GM21529 (cell line): Measurements from ENCODE around the gene GBF1.

Source experiments
- ATAC-seq: cut with Tn5 transposase; IDR thresholded peaks from one replicate; pipeline ENCODE4 v1.9.1; 2021; ENCODE audit not compliant: unreplicated experiment

The GBF1 gene

DNA sequence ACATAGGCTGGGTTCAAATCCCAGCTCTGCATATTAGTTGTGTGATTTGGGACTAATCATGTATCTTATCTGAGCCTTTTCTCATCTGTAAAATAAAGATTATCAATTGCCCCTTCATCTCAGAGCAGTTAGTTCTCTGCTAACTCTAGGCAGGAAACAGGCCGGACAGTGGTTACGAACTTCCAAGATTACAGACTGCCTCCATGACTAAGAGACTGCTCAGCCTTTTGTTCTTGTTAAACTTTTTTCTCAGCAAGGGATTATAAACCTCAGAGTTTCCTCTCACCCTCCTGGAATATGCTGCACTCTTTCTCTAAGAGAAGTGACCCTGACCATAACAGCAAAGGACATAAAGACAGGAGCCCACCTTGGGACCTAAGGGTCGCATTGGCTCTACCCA is 97.6 kb downstream of the GBF1 start:
- no peak for ATAC-seq

DNA sequence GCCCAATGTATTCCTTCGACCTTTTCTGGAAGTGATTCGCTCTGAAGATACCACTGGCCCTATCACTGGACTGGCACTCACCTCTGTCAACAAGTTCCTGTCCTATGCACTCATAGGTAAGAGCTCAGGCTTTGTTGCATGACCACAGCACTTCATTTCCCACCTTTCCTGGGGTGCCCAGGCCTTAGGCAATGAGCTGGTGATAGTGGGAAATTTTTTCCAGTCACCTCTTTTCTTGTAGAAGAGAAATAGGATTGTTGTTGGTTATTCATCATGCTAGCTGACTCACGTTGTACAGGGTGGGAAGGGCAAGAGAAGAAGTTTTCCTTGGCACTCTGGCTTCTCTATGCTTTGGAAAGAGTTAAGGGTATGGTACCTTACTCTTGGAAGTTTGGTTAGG is 98.7 kb downstream of the GBF1 start:
- ATAC-seq, result no peak

DNA sequence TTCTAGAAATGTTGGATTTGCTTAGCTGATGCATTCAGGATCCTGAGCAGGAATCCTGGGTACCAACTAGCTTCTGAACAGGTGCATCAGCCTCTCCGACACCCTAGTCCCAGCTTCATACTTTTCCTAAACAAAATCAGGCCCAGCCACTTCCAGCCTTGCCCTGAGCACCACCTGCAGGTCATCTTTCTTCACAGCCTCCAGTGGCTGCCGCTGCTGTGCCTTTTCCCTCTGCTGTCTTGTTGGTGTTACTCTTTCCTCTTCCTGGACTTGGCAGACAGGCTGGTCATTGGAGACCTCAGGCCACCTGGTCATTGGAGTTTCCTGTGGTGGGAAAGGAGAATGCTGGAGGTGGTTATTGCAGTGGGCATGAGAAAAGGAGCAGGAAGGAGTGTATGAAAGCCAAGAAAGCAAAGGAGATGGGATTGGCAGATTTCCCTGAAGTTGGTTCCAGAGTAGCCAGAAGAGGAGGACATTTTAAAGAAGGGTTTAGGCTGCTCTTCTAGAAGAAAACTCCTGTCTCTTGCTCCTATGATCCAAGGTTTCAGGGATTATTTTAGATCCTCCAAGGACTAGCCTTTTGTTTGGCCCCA is 102.0 kb downstream of the GBF1 start:
- no peak for ATAC-seq

DNA sequence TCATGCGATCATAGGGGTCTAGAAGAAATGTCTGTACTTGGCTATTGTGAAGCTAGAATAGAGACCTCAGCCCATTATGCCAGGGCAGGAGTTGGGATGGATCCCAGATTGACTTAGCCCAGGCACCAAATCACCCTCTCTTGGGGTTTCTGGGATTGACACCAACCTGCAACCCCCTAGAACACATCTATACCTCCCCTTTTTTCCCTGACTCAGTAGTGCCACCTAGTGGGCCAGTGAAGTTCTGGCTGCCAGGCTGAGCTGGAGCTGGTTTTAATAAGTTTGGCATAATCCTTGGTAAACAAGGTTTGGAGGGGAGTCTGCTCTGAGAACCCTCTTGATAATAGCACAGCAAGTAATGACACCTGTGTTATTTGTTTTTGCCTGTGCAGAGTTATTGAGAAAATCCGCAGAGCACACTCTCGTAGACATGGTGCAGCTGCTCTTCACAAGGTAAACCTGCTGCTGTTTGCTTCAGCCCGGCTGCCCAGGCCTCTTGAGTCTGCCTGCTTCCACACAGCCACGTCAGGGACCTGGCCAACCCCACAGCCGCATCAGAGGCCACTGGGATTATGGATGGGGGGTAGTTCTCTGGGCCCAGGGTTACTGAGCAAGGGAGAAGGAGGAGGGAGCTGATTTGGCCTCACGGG is 106.9 kb downstream of the GBF1 start:
- no peak for ATAC-seq

DNA sequence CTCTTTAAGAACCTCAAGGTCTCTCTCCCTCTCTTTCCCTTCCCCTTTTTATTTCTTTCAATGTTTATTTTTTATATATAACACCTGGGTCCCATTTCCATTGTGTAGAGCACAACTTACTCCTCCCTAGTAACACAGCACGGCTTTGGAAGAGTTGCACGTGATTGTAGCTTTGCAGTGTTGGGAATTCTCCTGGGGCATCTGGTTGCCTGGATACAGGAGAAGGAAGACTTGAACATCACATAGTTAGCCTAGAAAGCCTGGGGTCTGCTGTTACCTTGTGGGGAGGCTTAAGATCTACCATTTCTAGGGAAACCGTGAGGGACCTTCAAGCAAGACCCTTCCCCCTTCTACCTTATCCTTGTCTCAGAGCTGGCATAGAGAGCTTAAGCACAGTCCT is 109.1 kb downstream of the GBF1 start:
- ATAC-seq, result no peak

DNA sequence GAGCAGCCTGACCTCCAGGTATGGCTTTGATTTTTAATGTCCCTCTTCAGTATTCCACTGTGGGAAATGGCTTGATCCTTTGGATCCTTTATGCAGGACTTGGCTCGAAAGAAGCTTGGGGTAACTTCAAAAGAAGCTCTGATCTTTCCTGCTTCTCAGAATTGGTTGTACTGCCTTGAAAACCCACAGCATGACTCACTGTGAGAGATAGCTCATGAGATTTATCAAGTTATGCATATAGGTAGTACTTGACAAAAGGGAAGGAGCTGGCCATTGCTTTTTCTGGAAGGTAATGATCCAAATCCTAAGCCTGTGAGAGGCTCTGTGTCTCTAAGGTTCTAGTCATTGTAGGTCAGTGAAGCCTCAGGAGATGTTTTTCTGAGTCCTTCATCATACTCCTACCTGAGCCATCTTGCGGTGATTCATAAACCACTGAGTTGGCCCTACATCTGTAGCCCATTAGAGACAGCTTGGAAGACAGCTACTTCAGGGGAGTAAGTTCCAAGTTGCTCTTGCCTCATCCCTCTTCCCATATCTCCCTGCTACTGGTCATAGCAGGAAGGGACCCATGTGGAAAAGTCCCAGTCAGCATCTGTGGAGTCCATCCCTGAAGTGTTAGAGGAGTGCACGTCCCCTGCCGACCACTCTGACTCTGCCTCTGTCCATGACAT is 113.5 kb downstream of the GBF1 start:
- no peak for ATAC-seq

DNA sequence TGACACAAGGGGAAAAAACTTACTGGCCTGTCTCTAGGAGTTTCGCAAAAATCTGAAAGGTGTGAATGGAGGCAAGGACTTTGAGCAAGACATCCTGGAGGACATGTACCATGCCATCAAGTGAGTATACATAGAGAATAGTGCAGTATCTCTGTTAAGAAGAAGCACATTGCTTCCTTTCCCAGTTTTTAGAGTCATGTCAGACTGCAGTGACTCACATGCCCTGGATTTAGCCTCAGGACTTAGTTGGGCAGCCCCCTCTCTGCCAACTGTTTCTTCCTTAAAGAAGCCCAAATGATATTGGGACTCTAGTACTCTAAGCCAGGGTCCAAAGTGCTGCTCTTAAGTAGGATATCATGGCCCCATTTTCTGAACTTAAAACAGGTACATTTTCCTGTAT is 122.1 kb downstream of the GBF1 start:
- no peak for ATAC-seq

DNA sequence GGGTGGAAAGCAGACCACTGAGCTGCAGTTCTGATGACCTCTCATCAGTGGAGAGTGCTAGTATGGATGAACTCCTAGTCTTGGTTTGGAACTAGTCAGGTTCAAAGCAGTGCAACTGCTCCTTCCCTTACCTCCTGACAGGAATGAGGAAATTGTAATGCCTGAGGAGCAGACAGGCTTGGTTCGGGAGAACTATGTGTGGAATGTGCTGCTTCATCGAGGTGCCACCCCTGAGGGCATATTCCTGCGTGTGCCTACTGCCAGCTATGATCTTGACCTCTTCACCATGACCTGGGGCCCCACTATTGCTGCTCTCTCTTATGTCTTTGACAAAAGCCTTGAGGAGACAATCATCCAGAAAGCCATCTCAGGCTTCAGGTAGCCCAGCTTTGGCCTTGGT is 122.7 kb downstream of the GBF1 start:
- no peak for ATAC-seq

DNA sequence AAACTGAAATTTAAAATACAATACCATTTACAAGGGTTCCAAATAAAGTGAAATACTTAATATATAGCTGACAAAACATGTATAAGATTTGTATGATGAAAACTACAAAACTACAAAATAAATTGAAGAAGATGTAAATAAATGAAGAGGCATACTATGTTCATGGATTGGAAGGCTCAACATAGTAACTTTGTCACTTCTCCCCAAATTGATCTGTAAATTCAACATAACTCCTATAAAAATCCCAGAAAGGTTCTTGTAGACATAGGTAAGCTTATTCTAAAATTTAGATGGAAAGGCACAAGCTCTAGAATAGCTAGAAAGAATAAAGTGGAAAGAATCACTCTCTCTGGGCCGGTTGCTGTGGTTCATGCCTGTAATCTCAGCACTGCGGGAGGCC is 126.0 kb downstream of the GBF1 start:
- ATAC-seq, result no peak

DNA sequence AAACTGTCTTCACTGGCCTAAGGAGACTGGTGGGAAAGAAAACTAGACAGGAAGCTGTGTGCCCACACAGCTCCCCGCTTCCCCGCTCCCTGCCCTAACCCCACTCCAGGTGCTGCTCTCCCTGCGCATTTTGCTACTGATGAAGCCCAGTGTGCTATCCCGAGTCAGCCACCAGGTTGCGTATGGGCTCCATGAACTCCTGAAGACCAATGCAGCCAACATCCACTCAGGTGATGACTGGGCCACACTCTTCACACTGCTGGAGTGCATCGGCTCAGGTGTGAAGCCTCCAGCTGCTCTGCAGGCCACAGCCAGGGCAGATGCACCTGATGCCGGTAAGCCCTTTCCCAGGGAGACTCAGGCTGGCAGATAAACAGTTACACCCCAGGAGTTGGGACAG is 129.9 kb downstream of the GBF1 start:
- no peak for ATAC-seq

DNA sequence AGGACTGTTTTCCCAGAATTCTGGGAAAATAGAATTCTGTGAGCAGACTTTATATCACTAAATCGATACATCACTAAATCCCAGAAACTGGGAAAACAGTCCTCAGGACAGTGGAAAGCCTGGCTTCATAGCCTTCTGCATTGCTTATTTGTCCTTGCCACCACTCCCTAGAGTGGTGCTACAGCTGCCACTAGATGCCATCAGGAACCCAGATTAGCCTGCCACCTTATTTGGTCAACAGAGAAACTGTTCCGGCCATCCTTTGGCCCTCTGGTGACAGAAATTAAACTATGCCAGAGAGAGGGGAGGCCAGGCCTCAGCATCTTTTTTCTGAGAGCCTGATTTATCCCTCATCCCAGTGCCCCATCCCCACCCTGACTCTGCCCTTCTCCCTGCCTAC is 130.5 kb downstream of the GBF1 start:
- ATAC-seq, result no peak

DNA sequence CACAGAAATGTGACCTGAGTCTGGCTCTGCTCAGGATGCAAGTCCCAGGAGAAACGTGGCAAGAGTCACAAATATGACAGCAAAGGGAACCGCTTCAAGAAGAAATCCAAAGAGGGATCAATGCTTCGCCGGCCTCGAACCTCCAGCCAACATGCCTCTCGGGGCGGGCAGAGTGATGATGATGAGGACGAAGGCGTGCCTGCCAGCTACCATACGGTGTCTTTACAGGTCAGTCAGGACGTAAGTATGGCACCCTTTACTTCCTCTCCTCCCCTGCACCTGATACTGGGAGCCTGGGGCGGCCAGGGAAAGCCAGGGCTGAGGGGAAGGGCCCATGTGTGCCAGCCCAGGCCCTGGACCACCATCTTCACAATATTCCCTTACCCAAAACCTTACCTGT is 131.6 kb downstream of the GBF1 start:
- no peak for ATAC-seq

DNA sequence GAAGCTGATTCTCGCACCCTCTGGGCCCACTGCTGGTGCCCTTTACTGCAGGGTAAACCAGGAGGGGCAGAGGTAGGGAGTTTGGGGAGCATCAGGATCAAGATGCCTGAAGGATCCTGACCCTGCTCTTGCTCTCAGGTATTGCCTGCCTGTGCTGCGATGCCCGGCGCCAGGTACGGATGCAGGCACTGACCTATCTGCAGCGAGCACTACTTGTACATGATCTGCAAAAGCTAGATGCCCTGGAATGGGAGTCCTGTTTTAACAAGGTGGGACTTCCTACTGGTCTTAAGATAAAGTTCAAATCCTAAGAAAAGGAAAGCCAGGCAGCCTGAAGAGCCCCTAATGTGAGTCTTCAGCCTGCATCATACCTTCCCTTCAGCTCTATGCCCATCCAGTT is 134.1 kb downstream of the GBF1 start:
- no peak for ATAC-seq

DNA sequence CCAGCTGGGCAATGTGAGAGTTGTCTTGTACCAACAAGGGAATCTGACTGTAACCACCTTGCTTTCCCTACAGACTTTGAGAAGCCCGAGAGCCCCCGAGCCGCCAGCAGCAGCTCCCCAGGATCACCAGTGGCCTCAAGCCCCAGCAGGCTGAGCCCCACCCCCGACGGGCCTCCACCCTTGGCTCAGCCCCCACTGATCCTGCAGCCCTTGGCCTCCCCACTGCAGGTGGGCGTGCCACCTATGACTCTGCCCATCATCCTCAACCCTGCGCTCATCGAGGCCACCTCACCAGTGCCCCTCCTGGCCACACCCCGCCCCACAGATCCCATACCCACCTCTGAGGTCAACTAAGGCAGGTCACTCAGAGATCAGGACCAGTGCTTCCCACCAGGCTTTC is 136.7 kb downstream of the GBF1 start:
- ATAC-seq, result no peak

DNA sequence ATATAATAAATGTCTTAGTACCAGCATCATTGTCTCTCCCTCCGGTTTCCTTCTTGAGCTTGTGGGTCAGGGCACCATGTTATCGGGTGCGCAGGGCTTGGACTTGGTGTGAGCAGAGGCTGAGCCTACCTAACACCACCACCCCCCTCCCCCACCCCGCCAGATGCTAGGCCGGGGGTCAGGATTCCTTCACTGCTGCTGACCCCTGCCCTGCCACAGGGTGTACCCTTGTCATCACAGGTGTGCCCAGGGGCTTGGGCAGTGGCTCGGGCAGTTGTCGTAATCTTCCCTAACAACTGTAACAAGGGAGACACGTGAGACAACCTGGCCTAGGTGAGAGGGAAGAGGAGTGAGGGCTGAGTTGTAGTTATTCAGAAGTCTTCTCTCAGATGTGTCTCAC is 137.5 kb downstream of the GBF1 start:
- ATAC-seq, result no peak

DNA sequence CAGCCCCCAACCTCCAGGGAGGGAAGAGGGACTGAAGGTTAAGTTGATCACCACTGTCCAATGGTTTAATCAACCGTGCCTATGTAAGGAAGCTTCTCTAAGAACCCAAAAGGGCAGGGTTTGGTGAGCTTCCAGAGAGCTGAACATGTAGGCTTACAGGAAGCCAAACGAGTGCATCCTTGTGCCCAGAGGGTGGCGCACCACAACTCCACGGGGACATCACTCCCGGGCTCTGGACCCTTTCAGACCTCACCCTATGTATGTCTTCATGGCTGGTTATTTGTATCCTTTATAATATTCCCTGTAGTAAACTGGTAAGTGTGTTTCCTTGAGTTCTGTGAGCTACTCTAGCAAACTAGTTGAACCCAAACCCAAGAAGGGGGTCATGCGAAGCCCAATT is 138.7 kb downstream of the GBF1 start:
- ATAC-seq, result no peak

DNA sequence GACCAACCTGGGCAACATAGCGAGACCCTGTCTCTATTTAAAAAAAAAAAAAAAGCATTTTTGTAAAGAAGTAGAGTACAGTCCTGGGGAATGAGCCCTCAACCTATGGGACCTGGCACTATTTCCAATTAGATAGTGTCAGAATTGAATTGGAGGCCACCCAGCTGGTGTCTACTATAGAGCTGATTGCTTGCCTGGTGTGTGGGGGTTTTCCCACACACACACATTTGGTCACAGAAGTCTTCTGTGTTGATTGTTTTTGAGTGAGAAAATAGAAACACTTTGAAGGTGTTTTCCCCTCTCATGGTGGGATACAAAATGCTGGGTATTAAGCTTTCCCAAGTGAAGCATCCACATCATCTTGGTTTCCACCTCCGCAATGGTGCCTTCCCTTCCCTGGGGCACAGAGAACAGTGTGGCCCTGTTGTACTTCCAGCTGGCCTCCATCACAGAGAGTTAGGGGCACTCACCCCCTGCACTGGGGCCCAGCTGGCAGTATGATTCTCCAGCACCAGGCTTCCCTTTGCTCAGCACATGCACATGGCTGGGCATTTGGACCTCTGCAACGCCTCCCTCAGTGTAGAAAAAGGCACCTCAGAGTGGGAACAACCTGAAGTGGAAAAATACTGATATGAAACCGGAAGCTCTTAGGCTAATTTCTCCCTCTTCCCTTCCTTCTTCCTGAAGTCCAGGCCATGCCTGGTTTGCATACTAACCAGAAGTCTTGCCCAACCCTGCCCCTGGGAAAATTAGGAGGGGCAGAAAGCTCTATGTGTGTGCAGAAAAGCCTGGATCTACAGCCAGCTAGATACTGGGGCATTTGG is 139.5 kb downstream of the GBF1 start:
- no peak for ATAC-seq

DNA sequence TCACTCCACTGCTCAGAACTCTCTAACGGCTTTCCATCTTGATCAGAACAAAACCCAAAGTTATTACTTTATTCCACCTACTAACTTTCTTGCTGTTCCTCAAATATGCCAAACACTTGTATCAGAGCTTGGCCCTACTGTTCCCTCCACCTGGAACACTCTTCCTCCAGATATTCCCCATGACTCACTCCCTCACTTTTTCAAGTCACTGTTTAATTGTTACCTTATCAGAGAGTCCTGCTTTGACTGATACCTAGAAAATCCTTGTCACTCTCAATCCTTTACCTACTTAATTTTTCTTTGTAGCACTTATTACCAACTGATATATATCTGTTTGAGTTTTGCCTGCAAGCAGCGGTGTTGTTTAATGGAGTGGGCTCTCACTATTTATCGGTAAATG is 144.6 kb downstream of the GBF1 start:
- no peak for ATAC-seq

DNA sequence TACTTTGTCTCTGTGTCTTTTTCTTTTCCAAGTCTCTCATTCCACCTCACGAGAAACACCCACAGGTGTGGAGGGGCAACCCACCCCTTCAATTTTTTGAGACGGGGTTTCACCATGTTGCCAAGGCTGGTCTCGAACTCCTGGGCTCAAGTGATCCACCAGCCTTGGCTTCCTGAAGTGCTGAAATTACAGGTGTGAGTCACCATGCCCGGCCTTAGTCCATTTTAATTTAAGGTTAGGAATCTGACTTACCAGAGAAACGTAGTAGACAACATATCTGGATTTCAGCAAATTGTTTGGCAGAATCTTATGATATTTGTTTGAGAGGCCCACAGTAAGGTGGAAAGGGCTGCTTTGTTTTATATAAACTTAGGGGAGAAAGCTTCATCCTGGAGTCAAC is 147.0 kb downstream of the GBF1 start:
- no peak for ATAC-seq

DNA sequence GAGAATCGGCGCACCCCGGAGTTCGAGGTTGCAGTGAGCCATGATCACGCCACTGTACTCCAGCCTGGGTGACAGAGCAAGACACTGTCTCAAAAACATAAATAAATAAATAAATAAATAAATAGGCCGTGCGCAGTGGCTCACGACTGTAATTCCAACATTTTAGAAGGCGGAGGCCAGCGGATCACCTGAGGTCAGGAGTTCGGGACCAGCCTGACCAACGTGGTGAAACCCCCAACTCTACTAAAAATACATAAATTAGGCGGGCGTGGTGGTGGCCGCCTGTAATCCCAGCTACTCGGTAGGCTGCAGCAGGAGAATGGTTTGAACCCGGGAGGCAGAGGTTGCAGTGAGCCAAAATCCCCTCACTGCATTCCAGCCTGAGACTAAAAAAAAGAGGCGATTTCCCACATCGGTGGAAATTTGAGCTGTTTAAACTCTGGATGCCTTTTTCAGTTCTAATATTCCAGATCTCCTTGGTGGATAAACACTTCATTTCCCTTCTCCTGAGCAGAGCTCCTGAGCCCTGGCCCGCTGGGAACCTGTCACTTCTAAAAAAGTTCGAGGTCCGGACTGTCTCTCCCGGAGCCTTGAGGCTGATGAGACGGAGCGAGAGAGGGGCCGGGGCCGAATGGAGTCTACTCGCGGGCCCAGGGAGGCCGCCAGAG is 148.2 kb downstream of the GBF1 start:
- ATAC-seq, result no peak

DNA sequence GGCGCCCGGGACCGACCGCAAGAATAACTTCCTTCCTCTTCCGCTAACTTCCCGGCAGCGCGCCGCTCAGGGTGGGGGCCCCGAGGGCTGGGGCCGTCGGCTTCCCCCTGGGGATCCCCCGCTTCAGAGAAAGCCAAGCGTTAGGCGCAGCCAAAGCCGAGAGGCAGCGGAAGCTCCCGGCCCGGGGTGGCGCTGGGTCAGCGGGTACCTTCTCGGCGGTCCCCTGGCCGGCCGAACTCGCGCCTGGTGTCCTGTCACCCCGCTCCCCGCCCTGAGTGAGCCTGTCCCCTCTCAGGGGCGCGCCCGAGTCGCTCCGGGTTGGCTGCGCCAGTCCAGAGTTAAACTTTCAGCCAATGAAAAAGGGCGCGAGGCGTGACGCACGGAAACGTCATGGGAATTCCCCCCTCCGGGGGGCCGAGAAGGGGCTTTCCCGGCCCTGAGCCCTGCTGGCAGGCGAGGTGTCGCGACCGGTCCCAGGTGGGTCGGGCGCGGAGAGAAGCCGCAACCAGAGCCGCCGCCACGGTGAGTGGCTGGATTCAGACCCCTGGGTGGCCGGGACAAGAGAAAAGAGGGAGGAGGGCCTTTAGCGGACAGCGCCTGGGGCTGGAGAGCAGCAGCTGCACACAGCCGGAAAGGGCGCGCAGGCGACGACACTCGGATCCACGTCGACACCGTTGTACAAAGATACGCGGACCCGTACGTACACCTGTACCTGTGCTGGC is 148.9 kb downstream of the GBF1 start:
- ATAC-seq, result peak; percentile 81
